GM21576 (cell line): ENCODE results near the gene MAP1LC3B.
"Not testable (repeated sequence)": the region's sequence is repeated elsewhere in the genome, so short reads cannot be mapped to it uniquely, and the experiment has no call there.

Source experiments
- ATAC-seq: cut with Tn5 transposase; IDR thresholded peaks from one replicate; pipeline ENCODE4 v1.9.1; 2021; ENCODE audit warnings: mild to moderate bottlenecking, moderate library complexity; ENCODE audit not compliant: unreplicated experiment

Gene MAP1LC3B

DNA sequence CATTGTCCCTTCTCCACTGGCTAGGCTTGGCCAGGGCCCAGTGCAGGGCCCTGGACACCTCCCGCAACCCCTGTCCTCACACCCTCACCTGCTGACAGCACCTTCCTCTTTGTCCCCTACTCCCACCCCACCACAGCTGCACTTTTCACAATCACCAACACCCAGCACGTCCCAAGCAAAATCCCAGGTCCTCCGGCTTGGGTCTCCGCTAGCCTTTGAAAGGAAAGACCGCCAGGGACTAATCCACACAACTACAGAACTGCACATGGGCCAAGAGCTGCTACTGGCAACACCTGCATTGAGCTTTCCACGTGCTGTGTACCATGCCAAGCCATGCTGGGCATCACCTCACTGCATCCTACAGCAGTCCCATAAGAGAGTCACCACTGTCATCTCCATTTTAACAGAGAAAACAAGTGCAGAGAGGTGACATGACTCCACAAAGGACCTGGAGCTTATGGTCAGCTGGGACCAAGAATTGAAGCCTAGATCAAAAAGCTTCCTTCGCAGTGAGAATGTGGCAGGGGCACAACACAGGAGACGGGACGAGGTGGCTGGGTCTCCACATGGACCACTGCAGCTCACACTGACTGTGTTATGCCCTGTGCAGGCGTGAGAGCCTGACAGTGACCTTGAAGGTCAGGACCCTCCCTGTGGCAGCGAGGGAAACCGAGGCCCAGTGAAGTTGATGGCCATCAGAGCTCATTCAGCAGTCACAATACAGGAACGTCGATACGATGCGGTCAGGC, 31.1 kb upstream of the MAP1LC3B start:
- ATAC-seq, result no peak

DNA sequence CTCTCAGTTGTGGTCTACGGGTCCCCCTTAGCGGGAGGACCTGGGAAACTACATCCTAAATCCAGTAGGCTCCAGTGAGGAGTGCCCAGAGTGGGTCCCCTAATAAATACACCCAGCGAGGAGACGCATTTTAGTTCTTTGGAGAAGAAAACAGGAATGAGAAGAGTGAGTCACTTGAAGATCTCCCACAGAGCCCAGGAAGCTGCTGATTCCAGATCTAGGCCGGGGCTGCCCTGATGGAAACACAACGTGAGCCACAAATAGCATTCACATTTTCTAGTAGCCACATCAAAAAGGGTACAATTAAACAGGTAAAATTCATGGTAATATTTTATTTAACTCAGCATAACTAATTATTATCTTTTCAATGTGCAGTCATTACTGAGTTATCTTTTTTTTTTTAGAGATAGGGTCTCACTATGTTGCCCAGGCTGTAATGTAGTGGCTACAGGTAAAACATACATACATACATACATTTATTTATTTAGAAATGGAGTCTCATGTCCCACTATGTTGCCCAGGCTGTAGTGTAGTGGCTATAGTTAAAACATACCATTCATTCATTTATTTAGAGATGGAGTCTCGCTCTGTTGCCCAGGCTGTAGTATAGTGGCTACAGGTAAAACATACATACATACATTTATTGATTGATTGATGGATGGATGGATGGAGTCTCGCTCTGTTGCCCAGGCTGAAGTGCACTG, 30.1 kb upstream of the MAP1LC3B start:
- ATAC-seq, result no peak

- not testable (repeated sequence) for ATAC-seq
Observed at GRCh38 chr16:87362828-87363559, 29.1 kb upstream of the MAP1LC3B start.

DNA sequence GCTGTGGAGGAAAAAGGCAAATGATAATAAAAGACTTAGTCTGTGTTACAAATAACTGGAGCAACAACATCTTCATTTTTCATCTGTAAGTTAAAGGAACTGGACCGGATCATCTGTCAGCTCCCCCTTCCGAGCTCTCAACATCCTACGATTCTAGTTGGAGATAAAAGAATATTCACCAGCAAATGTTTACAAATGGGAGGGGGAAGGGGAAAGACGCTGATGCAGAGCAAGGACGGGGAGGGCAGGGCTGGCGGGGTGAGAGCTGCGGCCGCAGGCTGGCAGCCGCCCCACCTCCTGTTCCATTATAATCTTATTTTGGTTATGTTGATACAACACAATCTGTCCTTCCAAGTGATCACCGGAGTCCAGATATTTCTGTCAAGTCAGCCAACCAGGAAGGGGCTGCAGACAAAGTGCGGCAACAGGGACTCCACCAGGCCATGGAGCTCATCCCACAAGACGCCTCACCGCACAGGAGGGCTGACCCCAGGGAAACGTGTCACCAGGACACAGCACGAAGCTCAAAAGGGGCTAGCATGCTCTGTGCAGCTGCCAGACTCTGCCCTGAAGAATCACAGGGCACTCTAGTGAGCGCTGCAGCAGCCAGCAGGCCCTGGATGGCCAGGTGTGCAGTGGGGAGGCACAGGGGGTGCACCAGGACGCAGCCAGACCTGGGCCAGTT, 28.2 kb upstream of the MAP1LC3B start:
- no peak for ATAC-seq

GRCh38 chr16:87365021-87365713, 27.0 kb upstream of the MAP1LC3B start:
- ATAC-seq, result no peak

DNA sequence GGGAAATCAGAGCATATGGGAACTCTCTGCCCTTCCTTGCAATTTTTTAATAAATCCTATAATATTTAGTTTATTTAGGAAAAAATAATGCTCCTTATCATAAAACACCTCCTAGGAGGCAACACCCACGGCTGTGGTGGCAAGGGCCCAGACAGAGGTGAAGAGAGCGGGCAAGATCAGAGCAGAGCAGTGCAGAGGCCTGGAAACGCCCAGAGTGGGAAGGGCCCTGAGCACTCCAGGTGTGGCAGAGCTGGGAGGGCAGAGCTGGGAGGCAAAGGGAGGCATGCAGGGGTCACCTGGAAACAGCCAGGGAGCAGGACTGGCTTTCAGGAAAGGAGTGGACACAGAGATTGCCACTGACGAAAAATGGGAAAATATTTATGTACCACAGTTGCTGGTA, 25.8 kb upstream of the MAP1LC3B start:
- no peak for ATAC-seq

DNA sequence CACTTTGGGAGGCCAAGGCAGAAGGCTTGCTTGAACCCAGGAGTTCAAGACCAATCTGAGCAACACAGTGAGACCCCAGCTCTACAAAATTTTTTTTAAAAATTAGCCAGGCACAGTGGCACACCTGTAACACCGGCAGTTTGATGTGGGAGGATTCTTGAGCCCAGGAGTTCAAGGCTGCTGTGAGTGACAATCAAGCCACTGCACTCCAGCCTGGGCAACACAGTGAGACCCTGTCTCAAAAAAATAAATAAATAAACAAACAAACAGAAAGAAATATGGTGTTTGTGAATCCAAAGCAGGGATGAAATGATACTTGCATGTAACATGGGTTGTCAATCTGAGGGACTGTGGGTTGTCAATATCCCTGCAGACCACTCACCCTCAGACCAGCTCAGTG, 25.2 kb upstream of the MAP1LC3B start:
- no peak for ATAC-seq

- ATAC-seq, result no peak
Observed at GRCh38 chr16:87367529-87367928, 24.6 kb upstream of the MAP1LC3B start.

- no peak for ATAC-seq
Observed at GRCh38 chr16:87368029-87368770, 23.9 kb upstream of the MAP1LC3B start.

DNA sequence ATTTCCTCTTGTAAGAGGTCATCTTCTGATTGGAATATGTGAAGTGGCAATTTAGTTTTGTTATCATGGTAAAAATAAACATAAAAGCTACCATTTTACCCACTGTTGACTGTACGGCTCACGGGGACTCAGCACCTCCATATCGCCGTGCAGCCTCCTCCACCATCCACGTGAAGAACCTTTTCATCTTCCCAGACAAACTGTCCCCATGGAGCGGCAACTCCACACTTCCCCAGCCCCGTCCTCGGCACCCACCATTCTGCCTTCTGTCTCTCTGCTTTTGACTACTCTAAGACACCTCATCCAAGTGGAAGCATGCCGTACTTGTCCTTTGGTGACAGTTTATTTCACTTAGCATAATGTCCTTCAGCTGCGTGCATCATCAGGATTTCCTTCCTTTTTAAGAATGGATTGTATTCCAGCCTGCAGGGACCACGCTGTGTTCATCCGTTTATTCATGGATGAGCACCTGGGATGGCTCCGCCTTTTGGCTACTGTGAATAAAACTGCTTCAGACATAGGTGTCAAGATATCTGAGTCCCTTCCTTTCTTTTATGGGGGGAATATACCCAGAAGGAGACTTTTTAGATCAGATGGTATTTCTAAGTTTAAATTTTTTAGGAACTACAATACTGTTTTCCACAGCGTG, 22.9 kb upstream of the MAP1LC3B start:
- no peak for ATAC-seq

GRCh38 chr16:87369796-87370719, 22.1 kb upstream of the MAP1LC3B start:
- ATAC-seq, result no peak

GRCh38 chr16:87371261-87371866, 20.8 kb upstream of the MAP1LC3B start:
- no peak for ATAC-seq

DNA sequence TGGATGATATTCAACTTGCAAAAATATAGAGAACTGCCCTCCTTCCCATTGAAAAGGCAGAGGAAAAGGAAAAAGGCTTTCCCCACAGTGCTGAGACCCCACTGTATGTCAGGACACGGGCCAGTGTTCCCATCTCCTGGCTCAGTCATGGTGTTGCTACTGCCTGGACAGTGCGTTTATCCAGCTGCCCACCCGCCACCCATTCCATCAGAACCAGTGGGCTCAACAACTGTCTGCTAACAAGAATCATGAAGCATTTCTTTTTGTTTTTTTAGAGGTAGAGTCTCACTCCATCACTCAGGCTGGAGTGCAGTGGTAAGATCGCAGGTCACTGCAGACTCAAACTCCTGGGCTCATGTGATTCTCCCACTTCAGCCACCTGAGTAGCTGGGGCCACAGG, 19.8 kb upstream of the MAP1LC3B start:
- ATAC-seq, result no peak

DNA sequence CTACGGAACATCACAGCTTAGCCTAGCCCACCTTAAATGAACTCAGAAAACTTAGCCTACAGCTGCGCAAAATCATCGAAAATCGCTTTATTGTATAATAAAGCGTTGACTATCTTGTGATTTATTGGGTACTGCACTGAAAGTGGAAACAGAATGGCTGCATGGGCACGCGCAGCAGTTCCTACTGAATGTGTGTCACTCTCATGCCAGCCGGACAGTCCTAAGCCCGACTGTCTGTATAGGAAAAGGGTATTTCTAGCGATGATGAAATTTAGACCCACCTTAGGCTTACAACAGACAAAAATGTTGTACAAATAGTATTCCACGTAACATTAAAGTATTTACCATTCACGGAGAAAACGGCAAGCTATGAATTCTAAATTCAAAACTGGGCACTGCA, 17.8 kb upstream of the MAP1LC3B start:
- no peak for ATAC-seq

GRCh38 chr16:87375426-87376135, 16.6 kb upstream of the MAP1LC3B start:
- no peak for ATAC-seq

- ATAC-seq, result no peak
Observed at GRCh38 chr16:87376660-87377059, 15.5 kb upstream of the MAP1LC3B start.

DNA sequence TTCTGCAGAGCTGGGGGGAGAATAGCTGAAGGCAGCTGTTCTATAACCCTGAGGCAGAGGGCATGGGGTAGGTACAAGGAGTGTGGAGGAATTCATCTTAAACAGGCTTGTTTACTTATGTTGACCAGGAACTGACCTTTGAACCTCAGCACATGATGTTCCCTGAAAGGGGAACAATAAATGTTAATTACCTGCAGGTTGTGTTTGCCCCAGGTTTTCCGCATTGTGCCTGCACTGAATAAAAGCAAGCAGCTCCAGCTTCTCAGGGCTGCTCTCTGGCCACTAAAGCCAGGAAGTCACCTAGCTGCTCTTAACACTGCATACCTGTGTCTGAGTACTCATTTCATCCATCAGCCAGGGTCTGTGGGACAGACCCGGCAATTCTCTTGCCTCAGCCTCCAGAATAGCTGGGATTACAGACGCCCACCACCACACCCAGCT, 12.8 kb upstream of the MAP1LC3B start:
- not testable (repeated sequence) for ATAC-seq
